ENCODE results near the gene COL2A1. TPM values are rescaled to one million over a fixed set of nuclear protein-coding genes. Genes with fewer than 3 reads are reported as not detected.

The COL2A1 gene
- total RNA-seq, 1 experiment from 2014 or later = 201 TPM

DNA sequence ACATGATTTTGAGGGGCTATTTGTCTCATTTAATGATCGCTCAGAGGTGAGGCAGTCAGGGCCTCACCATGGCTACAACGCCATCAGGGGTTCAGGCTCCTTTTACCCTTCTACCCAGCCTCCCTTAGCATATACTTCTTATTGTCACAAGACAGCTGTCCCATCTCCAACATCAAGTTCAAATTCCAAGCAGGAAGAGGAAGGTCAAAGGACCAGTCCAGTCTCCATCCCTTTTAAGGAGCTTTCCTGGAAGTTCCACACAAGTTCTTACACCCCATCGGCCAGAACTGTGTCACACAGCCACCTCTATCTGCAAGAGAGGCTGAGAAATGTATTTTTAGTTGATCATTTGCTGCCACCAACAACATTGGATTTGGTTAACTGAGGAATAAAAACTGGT lies 49.2 kb downstream of the COL2A1 start:
- peaks cover 25% of the 10 kb centered on the region for H3K4me1 Mint-ChIP-seq (ENCODE audit: low read depth, unreplicated experiment)
- ChIA-PET CTCF (interaction anchor here (0.5 to 7.7 kb wide), 3 partner anchors 9 to 897 kb away, joined by 3 to 187 read pairs (median 9); partner anchors contain the start of genes DDX23, TMEM106C and VDR), POLR2A (no interaction called here)
- H3K36me3 Mint-ChIP-seq (ENCODE audit: insufficient read depth, unreplicated experiment) = no peaks in the 10 kb centered on the region
- DNase-seq = no peak
- TF ChIP-seq, protein P1, sequence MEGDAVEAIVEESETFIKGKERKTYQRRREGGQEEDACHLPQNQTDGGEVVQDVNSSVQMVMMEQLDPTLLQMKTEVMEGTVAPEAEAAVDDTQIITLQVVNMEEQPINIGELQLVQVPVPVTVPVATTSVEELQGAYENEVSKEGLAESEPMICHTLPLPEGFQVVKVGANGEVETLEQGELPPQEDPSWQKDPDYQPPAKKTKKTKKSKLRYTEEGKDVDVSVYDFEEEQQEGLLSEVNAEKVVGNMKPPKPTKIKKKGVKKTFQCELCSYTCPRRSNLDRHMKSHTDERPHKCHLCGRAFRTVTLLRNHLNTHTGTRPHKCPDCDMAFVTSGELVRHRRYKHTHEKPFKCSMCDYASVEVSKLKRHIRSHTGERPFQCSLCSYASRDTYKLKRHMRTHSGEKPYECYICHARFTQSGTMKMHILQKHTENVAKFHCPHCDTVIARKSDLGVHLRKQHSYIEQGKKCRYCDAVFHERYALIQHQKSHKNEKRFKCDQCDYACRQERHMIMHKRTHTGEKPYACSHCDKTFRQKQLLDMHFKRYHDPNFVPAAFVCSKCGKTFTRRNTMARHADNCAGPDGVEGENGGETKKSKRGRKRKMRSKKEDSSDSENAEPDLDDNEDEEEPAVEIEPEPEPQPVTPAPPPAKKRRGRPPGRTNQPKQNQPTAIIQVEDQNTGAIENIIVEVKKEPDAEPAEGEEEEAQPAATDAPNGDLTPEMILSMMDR (IDR thresholded peaks at IDR 0.05; ENCODE audit: insufficient read depth in 1 of 2, low read depth in 1 of 2, low read length in 1 of 2, severe bottlenecking in 1 of 2, unreplicated experiment in 1 of 2) = no peak
- Histone ChIP-seq H3K4me1 (peaks cover 23% of the 10 kb centered on the region), H3K4me3 (ENCODE audit: low read depth, low read length) (no peak overlapping the region), H3K9me3 (peaks cover 15% of the 10 kb centered on the region), H3K36me3 (ENCODE audit: control insufficient read depth, insufficient read depth, low read length) (no peaks in the 10 kb centered on the region), H3K27me3 (replicated peaks; ENCODE audit: control insufficient read depth, insufficient read depth, low read length) (no peaks in the 10 kb centered on the region)
- intact Hi-C loops (cut with micrococcal nuclease; ENCODE audit: unreplicated experiment) = no loop called here
- H3K9me3 Mint-ChIP-seq (ENCODE audit: unreplicated experiment) = peaks cover 16% of the 10 kb centered on the region
- no peak overlapping the region for H3K4me3 Mint-ChIP-seq (ENCODE audit: unreplicated experiment)
- H3K27me3 Mint-ChIP-seq (ENCODE audit: insufficient read depth, unreplicated experiment) = no peaks in the 10 kb centered on the region
- H3K27ac Mint-ChIP-seq (ENCODE audit: unreplicated experiment) = no peak overlapping the region
- no TSS peak for BruUV-seq (replicated peaks)

DNA sequence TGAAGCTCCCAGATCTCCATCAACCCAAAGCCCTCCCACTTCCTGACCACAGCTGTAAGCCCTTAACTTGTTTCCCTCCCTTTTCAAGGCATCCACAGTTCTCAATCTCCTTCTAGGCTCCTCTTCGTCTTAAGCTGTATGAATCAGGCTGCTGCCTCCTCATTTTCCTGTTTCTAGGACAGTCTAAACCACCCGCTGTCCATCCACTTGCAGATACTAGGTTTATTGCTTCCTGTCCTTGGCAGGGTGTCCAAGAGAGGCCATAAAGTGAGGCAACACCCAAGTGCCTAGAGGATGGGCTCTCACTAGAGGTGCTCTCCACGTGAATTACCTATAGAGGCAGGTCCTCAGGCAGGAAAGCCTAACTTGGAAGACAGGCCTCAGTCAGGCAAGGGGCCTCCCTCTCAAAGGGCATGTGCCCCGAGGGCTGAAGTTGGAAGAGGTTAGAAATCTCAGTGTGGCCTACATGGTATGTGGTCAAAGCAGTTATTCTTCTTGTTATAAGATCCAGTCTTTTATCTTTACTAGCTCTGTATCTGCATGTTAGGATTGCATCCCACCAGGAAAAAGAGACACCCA lies 49.7 kb downstream of the COL2A1 start:
- CTCF ChIA-PET = interaction anchor here (0.5 to 7.7 kb wide), 4 partner anchors 9 to 898 kb away, joined by 3 to 187 read pairs (median 6); partner anchors contain the start of genes DDX23, TMEM106C and VDR
- Mint-ChIP-seq H3K27ac (ENCODE audit: unreplicated experiment) (peak overlapping the region; percentile 52), H3K36me3 (ENCODE audit: insufficient read depth, unreplicated experiment) (no peaks in the 10 kb centered on the region), H3K4me3 (ENCODE audit: unreplicated experiment) (no peak overlapping the region), H3K4me1 (ENCODE audit: low read depth, unreplicated experiment) (peaks cover 30% of the 10 kb centered on the region), H3K27me3 (ENCODE audit: insufficient read depth, unreplicated experiment) (no peaks in the 10 kb centered on the region), H3K9me3 (ENCODE audit: unreplicated experiment) (peaks cover 16% of the 10 kb centered on the region)
- intact Hi-C loops (cut with micrococcal nuclease; ENCODE audit: unreplicated experiment) = no loop called here
- TF ChIP-seq, protein P1 (IDR thresholded peaks at IDR 0.05; ENCODE audit: insufficient read depth in 1 of 2, low read depth in 1 of 2, low read length in 1 of 2, severe bottlenecking in 1 of 2, unreplicated experiment in 1 of 2) = no peak
- no peak overlapping the region for H3K4me3 ChIP-seq (ENCODE audit: low read depth, low read length)
- POLR2A ChIA-PET = interaction anchor here (1.4 kb wide), 1 partner anchor 50 kb away, joined by 5 read pairs; the partner anchor contains the start of gene VDR
- H3K4me1 ChIP-seq = peaks cover 27% of the 10 kb centered on the region
- BruUV-seq (replicated peaks) = no TSS peak
- no peaks in the 10 kb centered on the region for H3K27me3 ChIP-seq (replicated peaks; ENCODE audit: control insufficient read depth, insufficient read depth, low read length)
- DNase-seq = peak; percentile 66 to 79
- H3K36me3 ChIP-seq (ENCODE audit: control insufficient read depth, insufficient read depth, low read length) = no peaks in the 10 kb centered on the region
- H3K9me3 ChIP-seq = peaks cover 15% of the 10 kb centered on the region

DNA sequence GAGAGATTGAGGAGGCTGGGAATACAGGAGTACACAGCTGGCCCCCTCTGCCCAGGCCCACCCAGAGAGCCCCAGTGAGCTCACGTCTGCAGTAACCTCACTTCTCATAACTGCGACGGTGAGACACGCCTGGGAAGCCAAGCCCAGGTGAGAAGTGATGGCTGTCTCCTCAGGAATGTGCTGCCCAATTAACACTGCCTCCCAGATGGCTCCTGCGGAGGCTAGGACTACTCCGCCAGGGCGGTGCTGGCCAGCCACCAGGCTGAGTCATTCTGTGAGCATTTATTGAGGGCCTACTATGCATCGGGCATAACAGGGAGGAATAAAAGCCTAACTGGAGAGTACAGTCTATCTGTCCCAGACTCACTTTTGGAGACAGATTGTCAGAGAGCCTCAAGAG lies 50.2 kb downstream of the COL2A1 start:
- CTCF ChIA-PET = interaction anchor here (0.7 to 7.7 kb wide), 3 partner anchors 10 to 54 kb away, joined by 3 to 187 read pairs (median 9); partner anchors contain the start of genes TMEM106C and VDR
- Mint-ChIP-seq H3K4me3 (ENCODE audit: unreplicated experiment) (no peak overlapping the region), H3K9me3 (ENCODE audit: unreplicated experiment) (peaks cover 16% of the 10 kb centered on the region), H3K27ac (ENCODE audit: unreplicated experiment) (peak overlapping the region; percentile 52), H3K36me3 (ENCODE audit: insufficient read depth, unreplicated experiment) (no peaks in the 10 kb centered on the region), H3K27me3 (ENCODE audit: insufficient read depth, unreplicated experiment) (no peaks in the 10 kb centered on the region), H3K4me1 (ENCODE audit: low read depth, unreplicated experiment) (peaks cover 35% of the 10 kb centered on the region)
- H3K4me3 ChIP-seq (ENCODE audit: low read depth, low read length) = no peak overlapping the region
- H3K4me1 ChIP-seq = peaks cover 31% of the 10 kb centered on the region
- peaks cover 15% of the 10 kb centered on the region for H3K9me3 ChIP-seq
- H3K27me3 ChIP-seq (replicated peaks; ENCODE audit: control insufficient read depth, insufficient read depth, low read length) = no peaks in the 10 kb centered on the region
- BruUV-seq (replicated peaks) = no TSS peak
- POLR2A ChIA-PET = interaction anchor here (1.4 kb wide), 1 partner anchor 49 kb away, joined by 5 read pairs; the partner anchor contains the start of gene VDR
- intact Hi-C loops (cut with micrococcal nuclease; ENCODE audit: unreplicated experiment) = no loop called here
- H3K36me3 ChIP-seq (ENCODE audit: control insufficient read depth, insufficient read depth, low read length) = no peaks in the 10 kb centered on the region
- TF ChIP-seq, protein P1 (IDR thresholded peaks at IDR 0.05; ENCODE audit: insufficient read depth in 1 of 2, low read depth in 1 of 2, low read length in 1 of 2, severe bottlenecking in 1 of 2, unreplicated experiment in 1 of 2) = no peak
- no peak for DNase-seq
